ENCODE data around the gene ARHGAP26. TPM values are rescaled to one million over a fixed set of nuclear protein-coding genes. Genes with fewer than 3 reads are reported as not detected.

ARHGAP26 gene
- total and polyA plus RNA-seq, 4 donors: 5.4 to 52.3 (median 30.4) TPM

GRCh38 chr5:143025376-143025775 is 255.2 kb downstream of the ARHGAP26 start:
- H3K9ac ChIP-seq (ENCODE audit: insufficient read depth in 1 of 2, low read length in 2 of 2): no peak overlapping the region

DNA sequence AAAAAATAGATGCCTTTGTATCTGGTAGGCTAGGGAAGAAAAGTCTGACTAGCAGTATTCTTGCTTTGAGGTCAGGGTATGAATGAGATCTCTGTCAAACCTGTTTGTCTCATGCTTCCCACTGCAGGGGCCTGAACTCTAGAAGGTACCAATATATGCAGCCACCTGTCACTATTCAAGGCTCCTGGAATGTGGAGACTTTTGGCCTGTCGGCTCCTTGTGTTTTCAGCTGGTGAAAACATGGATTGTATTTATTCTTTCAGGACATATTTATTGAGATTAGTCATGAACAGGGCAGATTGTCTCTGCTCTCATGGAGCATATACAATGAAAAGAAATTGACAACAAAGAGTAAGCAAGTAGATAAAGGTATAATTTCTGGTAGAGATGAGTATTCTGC is 255.8 kb downstream of the ARHGAP26 start:
- Histone ChIP-seq H3K4me3 (no peak overlapping the region), H3K36me3 (ENCODE audit: control insufficient read depth in 4 of 4, insufficient read depth in 4 of 4, low read length in 4 of 4) (peaks cover 0 to 2% (median 0%) of the 10 kb centered on the region in 4 donors), H3K9me3 (ENCODE audit: control insufficient read depth in 4 of 4, insufficient read depth in 3 of 4, low read length in 3 of 4) (peaks cover 0 to 2% (median 0%) of the 10 kb centered on the region in 4 donors), H3K9ac (ENCODE audit: insufficient read depth in 1 of 2, low read length in 2 of 2) (no peak overlapping the region), H3K27me3 (ENCODE audit: control insufficient read depth in 3 of 3, insufficient read depth in 3 of 3, low read length in 2 of 3) (no peaks in the 10 kb centered on the region), H3K4me1 (ENCODE audit: control insufficient read depth in 5 of 5, insufficient read depth in 5 of 5, low read length in 5 of 5) (peaks cover 0 to 12% (median 12%) of the 10 kb centered on the region in 5 donors), H3K27ac (ENCODE audit: low read depth in 1 of 2, low read length in 1 of 2) (no peak overlapping the region)
- no peak for TF ChIP-seq CTCF (IDR thresholded peaks at IDR 0.05; ENCODE audit: control extremely low read depth, extremely low read depth)
- no peak for DNase-seq
- 89 to 90% methylated on average over 1 of the region's 1 CpG for WGBS, 2 donors
- ATAC-seq (ENCODE audit: insufficient read depth, low FRiP score): no peak

More at GRCh38 chr5:143025376-143025775, 255.2 kb downstream of the ARHGAP26 start:
- 52 to 73% methylated on average over 4 of the region's 4 CpGs for WGBS, 2 donors
- H3K27me3 ChIP-seq (ENCODE audit: control insufficient read depth in 3 of 3, insufficient read depth in 3 of 3, low read length in 2 of 3): no peaks in the 10 kb centered on the region
- no peak overlapping the region for H3K27ac ChIP-seq (ENCODE audit: low read depth in 1 of 2, low read length in 1 of 2)
- DNase-seq: no peak
- no peak for TF ChIP-seq CTCF (IDR thresholded peaks at IDR 0.05; ENCODE audit: control extremely low read depth, extremely low read depth)
- peaks cover 0 to 2% (median 0%) of the 10 kb centered on the region in 4 donors for H3K9me3 ChIP-seq (ENCODE audit: control insufficient read depth in 4 of 4, insufficient read depth in 3 of 4, low read length in 3 of 4)
- H3K4me1 ChIP-seq (ENCODE audit: control insufficient read depth in 5 of 5, insufficient read depth in 5 of 5, low read length in 5 of 5): peaks cover 0 to 12% (median 12%) of the 10 kb centered on the region in 5 donors
- no peak for ATAC-seq (ENCODE audit: insufficient read depth, low FRiP score)
- H3K36me3 ChIP-seq (ENCODE audit: control insufficient read depth in 4 of 4, insufficient read depth in 4 of 4, low read length in 4 of 4): peaks cover 0 to 2% (median 0%) of the 10 kb centered on the region in 4 donors
- no peak overlapping the region for H3K4me3 ChIP-seq

DNA sequence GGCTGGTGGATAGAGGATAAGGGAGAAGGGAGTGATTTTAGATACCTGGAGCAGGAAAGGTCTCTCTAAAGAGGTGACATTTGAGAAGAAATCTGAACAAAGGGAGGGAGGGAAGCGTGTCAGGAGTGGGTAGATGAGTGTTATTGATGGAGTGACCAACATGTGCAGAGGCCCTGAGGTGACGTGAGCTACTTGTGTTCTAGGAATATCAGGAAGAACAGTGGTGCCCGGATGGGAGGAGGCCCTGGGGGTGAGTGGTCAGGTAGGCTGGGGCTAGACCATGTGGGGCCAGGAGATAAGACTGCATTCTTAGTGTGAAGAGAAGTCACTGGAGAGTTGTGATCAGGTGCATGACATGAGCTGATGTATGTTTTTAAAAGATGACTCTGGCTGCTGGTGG is 256.2 kb downstream of the ARHGAP26 start:
- DNase-seq: no peak
- TF ChIP-seq CTCF (IDR thresholded peaks at IDR 0.05; ENCODE audit: control extremely low read depth, extremely low read depth): no peak
- WGBS, 2 donors: 94 to 99% methylated on average over 3 of the region's 3 CpGs
- Histone ChIP-seq H3K36me3 (ENCODE audit: control insufficient read depth in 4 of 4, insufficient read depth in 4 of 4, low read length in 4 of 4) (peaks cover 0 to 2% (median 0%) of the 10 kb centered on the region in 4 donors), H3K9ac (ENCODE audit: insufficient read depth in 1 of 2, low read length in 2 of 2) (no peak overlapping the region), H3K27me3 (ENCODE audit: control insufficient read depth in 3 of 3, insufficient read depth in 3 of 3, low read length in 2 of 3) (no peaks in the 10 kb centered on the region), H3K27ac (ENCODE audit: low read depth in 1 of 2, low read length in 1 of 2) (no peak overlapping the region), H3K9me3 (ENCODE audit: control insufficient read depth in 4 of 4, insufficient read depth in 3 of 4, low read length in 3 of 4) (peaks cover 0 to 2% (median 0%) of the 10 kb centered on the region in 4 donors), H3K4me1 (ENCODE audit: control insufficient read depth in 5 of 5, insufficient read depth in 5 of 5, low read length in 5 of 5) (peaks cover 0 to 12% (median 12%) of the 10 kb centered on the region in 5 donors), H3K4me3 (no peak overlapping the region)
- ATAC-seq (ENCODE audit: insufficient read depth, low FRiP score): no peak

DNA sequence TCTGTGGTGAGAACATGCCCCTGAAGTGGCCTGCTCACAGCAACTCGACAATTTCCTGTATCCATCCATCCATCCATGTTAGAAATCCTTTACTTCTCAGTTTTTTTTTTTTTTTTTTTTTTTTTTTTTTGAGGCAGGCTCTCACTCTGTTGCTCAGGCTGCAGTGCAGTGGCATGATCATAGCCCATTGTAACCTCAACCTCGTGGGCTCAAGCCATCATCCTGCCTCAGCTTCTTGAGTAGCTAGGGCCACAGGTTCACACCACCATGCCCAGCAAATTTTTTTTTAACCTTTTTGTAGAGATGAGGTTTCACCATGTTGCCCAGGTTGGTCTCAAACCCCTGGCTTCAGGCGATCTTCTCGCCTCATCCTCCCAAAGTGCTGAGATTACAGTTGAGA is 259.1 kb downstream of the ARHGAP26 start:
- WGBS, 2 donors: 88 to 90% methylated on average over 4 of the region's 4 CpGs

More for the DNA sequence above, 259.1 kb downstream of the ARHGAP26 start:
- TF ChIP-seq CTCF (IDR thresholded peaks at IDR 0.05; ENCODE audit: control extremely low read depth, extremely low read depth): no peak
- H3K4me1 ChIP-seq (ENCODE audit: control insufficient read depth in 5 of 5, insufficient read depth in 5 of 5, low read length in 5 of 5): peaks cover 0 to 5% (median 4%) of the 10 kb centered on the region in 5 donors
- no peak overlapping the region for H3K9ac ChIP-seq (ENCODE audit: insufficient read depth in 1 of 2, low read length in 2 of 2)
- H3K4me3 ChIP-seq: no peak overlapping the region
- H3K27ac ChIP-seq (ENCODE audit: low read depth in 1 of 2, low read length in 1 of 2): no peak overlapping the region
- DNase-seq: no peak
- H3K27me3 ChIP-seq (ENCODE audit: control insufficient read depth in 3 of 3, insufficient read depth in 3 of 3, low read length in 2 of 3): no peaks in the 10 kb centered on the region
- peaks cover 0 to 2% (median 0%) of the 10 kb centered on the region in 4 donors for H3K36me3 ChIP-seq (ENCODE audit: control insufficient read depth in 4 of 4, insufficient read depth in 4 of 4, low read length in 4 of 4)
- ATAC-seq (ENCODE audit: insufficient read depth, low FRiP score): no peak
- peaks cover 0 to 2% (median 0%) of the 10 kb centered on the region in 4 donors for H3K9me3 ChIP-seq (ENCODE audit: control insufficient read depth in 4 of 4, insufficient read depth in 3 of 4, low read length in 3 of 4)

Data from lung (tissue), 12 donors.